WTC11 (cell line): ENCODE data around the gene CD164. TPM values are rescaled to one million over a fixed set of nuclear protein-coding genes. Genes with fewer than 3 reads are reported as not detected.

ENCODE experiments used
- CBFB ChIP-seq: sonication (generic); formaldehyde crosslinking; IDR thresholded peaks from 2 replicates; pipeline ENCODE4 v1.8.1; 2022; ENCODE audit warnings: mild to moderate bottlenecking, low read depth, missing genetic modification reagents
- E2F1 ChIP-seq: sonication (generic); formaldehyde crosslinking; IDR thresholded peaks from 2 replicates; pipeline ENCODE4 v1.8.0; 2022; ENCODE audit warnings: mild to moderate bottlenecking, missing genetic modification reagents
- ESRRA ChIP-seq: sonication (generic); formaldehyde crosslinking; IDR thresholded peaks from 2 replicates; pipeline ENCODE4 v1.8.1; 2022; ENCODE audit warnings: mild to moderate bottlenecking, missing genetic modification reagents, borderline replicate concordance
- GTF2I ChIP-seq: fragments of 250-450 bp; sonication (Bioruptor Pico); conservative IDR thresholded peaks from 2 replicates; pipeline ENCODE4 v1.4.0; 2021; ENCODE audit warnings: mild to moderate bottlenecking
- IRF1 ChIP-seq: sonication (generic); formaldehyde crosslinking; IDR thresholded peaks from 2 replicates; pipeline ENCODE4 v1.8.0; 2023; ENCODE audit warnings: missing genetic modification reagents
- MYBL2 ChIP-seq: sonication (generic); formaldehyde crosslinking; IDR thresholded peaks from 2 replicates; pipeline ENCODE4 v1.8.1; 2023; ENCODE audit warnings: mild to moderate bottlenecking, moderate library complexity, missing genetic modification reagents
- TEAD1 ChIP-seq: sonication (generic); formaldehyde crosslinking; IDR thresholded peaks from 2 replicates; pipeline ENCODE4 v1.8.0; 2022; ENCODE audit warnings: mild to moderate bottlenecking, missing genetic modification reagents
- USF2 ChIP-seq: sonication (generic); formaldehyde crosslinking; IDR thresholded peaks from 2 replicates; pipeline ENCODE4 v1.8.1; 2023; ENCODE audit warnings: mild to moderate bottlenecking, missing genetic modification reagents, moderate library complexity
- ZBTB21 ChIP-seq: sonication (generic); formaldehyde crosslinking; IDR thresholded peaks from 2 replicates; pipeline ENCODE4 v1.8.1; 2023; ENCODE audit warnings: mild to moderate bottlenecking, missing genetic modification reagents, borderline replicate concordance
- ZNF317 ChIP-seq: sonication (generic); formaldehyde crosslinking; IDR thresholded peaks from 2 replicates; pipeline ENCODE4 v1.8.1; 2023; ENCODE audit warnings: low read depth, mild to moderate bottlenecking, moderate library complexity, missing genetic modification reagents, borderline replicate concordance
- ZSCAN18 ChIP-seq: fragments of 250-450 bp; sonication (Bioruptor Pico); IDR thresholded peaks from 2 replicates; pipeline ENCODE4 v2.1.2; 2022; ENCODE audit warnings: mild to moderate bottlenecking, moderate library complexity
- total RNA-seq: library from RNA; stranded (reverse); gene quantifications from 3 replicates; pipeline ENCODE4 v1.2.3, GENCODE V29; 2021
- TF ChIP-seq, protein P1 (sequence below): fragments of 200-600 bp; IDR thresholded peaks from 2 replicates; pipeline ENCODE4 v1.8.0; 2022; ENCODE audit warnings: antibody characterized with exemption
- TF ChIP-seq, protein P2 (sequence below): fragments of 250-450 bp; sonication (Bioruptor Pico); IDR thresholded peaks from 2 replicates; pipeline ENCODE4 v1.9.0; 2021; ENCODE audit warnings: mild to moderate bottlenecking, borderline replicate concordance
- TF ChIP-seq, protein P3 (sequence below): fragments of 250-450 bp; sonication (Bioruptor Pico); IDR thresholded peaks from 2 replicates; pipeline ENCODE4 v1.9.0; 2021; ENCODE audit warnings: moderate library complexity, mild to moderate bottlenecking, inconsistent platforms, borderline replicate concordance
- TF ChIP-seq, protein P4 (sequence below): sonication (generic); formaldehyde crosslinking; IDR thresholded peaks from 2 replicates; pipeline ENCODE4 v1.8.1; 2022; ENCODE audit warnings: mild to moderate bottlenecking, missing genetic modification reagents, moderate library complexity, borderline replicate concordance
- TF ChIP-seq, protein P5 (sequence below): sonication (generic); formaldehyde crosslinking; IDR thresholded peaks from 2 replicates; pipeline ENCODE4 v1.8.0; 2022; ENCODE audit warnings: mild to moderate bottlenecking, missing genetic modification reagents
- TF ChIP-seq, protein P6 (sequence below): sonication (generic); formaldehyde crosslinking; conservative IDR thresholded peaks from 2 replicates; pipeline ENCODE4 v1.8.1; 2022; ENCODE audit warnings: mild to moderate bottlenecking, missing genetic modification reagents
- TF ChIP-seq, protein P7 (sequence below): sonication (generic); formaldehyde crosslinking; IDR thresholded peaks from 2 replicates; pipeline ENCODE4 v1.8.0; 2022; ENCODE audit warnings: mild to moderate bottlenecking, missing genetic modification reagents
- TF ChIP-seq, protein P8 (sequence below): sonication (generic); formaldehyde crosslinking; IDR thresholded peaks from 2 replicates; pipeline ENCODE4 v1.8.1; 2022; ENCODE audit warnings: low read depth, missing genetic modification reagents, borderline replicate concordance

The CD164 gene
- total RNA-seq, 1 experiment from 2014 or later = 74.9 TPM

GRCh38 chr6:109381747-109382575 lies at the start of gene CD164 (continued):
- TF ChIP-seq ZNF317 = peak; percentile 50; the same call in 1 of the 2 replicates
- TF ChIP-seq, protein P1, sequence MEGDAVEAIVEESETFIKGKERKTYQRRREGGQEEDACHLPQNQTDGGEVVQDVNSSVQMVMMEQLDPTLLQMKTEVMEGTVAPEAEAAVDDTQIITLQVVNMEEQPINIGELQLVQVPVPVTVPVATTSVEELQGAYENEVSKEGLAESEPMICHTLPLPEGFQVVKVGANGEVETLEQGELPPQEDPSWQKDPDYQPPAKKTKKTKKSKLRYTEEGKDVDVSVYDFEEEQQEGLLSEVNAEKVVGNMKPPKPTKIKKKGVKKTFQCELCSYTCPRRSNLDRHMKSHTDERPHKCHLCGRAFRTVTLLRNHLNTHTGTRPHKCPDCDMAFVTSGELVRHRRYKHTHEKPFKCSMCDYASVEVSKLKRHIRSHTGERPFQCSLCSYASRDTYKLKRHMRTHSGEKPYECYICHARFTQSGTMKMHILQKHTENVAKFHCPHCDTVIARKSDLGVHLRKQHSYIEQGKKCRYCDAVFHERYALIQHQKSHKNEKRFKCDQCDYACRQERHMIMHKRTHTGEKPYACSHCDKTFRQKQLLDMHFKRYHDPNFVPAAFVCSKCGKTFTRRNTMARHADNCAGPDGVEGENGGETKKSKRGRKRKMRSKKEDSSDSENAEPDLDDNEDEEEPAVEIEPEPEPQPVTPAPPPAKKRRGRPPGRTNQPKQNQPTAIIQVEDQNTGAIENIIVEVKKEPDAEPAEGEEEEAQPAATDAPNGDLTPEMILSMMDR = no peak
- TF ChIP-seq, protein P2, sequence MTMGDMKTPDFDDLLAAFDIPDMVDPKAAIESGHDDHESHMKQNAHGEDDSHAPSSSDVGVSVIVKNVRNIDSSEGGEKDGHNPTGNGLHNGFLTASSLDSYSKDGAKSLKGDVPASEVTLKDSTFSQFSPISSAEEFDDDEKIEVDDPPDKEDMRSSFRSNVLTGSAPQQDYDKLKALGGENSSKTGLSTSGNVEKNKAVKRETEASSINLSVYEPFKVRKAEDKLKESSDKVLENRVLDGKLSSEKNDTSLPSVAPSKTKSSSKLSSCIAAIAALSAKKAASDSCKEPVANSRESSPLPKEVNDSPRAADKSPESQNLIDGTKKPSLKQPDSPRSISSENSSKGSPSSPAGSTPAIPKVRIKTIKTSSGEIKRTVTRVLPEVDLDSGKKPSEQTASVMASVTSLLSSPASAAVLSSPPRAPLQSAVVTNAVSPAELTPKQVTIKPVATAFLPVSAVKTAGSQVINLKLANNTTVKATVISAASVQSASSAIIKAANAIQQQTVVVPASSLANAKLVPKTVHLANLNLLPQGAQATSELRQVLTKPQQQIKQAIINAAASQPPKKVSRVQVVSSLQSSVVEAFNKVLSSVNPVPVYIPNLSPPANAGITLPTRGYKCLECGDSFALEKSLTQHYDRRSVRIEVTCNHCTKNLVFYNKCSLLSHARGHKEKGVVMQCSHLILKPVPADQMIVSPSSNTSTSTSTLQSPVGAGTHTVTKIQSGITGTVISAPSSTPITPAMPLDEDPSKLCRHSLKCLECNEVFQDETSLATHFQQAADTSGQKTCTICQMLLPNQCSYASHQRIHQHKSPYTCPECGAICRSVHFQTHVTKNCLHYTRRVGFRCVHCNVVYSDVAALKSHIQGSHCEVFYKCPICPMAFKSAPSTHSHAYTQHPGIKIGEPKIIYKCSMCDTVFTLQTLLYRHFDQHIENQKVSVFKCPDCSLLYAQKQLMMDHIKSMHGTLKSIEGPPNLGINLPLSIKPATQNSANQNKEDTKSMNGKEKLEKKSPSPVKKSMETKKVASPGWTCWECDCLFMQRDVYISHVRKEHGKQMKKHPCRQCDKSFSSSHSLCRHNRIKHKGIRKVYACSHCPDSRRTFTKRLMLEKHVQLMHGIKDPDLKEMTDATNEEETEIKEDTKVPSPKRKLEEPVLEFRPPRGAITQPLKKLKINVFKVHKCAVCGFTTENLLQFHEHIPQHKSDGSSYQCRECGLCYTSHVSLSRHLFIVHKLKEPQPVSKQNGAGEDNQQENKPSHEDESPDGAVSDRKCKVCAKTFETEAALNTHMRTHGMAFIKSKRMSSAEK = no peak
- TF ChIP-seq, protein P3, sequence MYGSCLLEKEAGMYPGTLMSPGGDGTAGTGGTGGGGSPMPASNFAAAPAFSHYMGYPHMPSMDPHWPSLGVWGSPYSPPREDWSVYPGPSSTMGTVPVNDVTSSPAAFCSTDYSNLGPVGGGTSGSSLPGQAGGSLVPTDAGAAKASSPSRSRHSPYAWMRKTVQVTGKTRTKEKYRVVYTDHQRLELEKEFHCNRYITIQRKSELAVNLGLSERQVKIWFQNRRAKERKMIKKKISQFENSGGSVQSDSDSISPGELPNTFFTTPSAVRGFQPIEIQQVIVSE (CRISPR knock-in tag) = no peak
- TF ChIP-seq, protein P4, sequence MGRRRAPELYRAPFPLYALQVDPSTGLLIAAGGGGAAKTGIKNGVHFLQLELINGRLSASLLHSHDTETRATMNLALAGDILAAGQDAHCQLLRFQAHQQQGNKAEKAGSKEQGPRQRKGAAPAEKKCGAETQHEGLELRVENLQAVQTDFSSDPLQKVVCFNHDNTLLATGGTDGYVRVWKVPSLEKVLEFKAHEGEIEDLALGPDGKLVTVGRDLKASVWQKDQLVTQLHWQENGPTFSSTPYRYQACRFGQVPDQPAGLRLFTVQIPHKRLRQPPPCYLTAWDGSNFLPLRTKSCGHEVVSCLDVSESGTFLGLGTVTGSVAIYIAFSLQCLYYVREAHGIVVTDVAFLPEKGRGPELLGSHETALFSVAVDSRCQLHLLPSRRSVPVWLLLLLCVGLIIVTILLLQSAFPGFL (CRISPR knock-in tag) = no peak
- TF ChIP-seq, protein P5, sequence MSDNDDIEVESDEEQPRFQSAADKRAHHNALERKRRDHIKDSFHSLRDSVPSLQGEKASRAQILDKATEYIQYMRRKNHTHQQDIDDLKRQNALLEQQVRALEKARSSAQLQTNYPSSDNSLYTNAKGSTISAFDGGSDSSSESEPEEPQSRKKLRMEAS (CRISPR knock-in tag) = peak; percentile 46; the same call in 1 of the 2 replicates
- TF ChIP-seq ZSCAN18 (CRISPR knock-in tag) = no peak
- TF ChIP-seq, protein P6, sequence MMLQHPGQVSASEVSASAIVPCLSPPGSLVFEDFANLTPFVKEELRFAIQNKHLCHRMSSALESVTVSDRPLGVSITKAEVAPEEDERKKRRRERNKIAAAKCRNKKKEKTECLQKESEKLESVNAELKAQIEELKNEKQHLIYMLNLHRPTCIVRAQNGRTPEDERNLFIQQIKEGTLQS (CRISPR knock-in tag) = no peak
- no peak; the same call in 1 of the 2 replicates for TF ChIP-seq CBFB (CRISPR knock-in tag)
- TF ChIP-seq GTF2I (CRISPR knock-in tag) = no peak
- TF ChIP-seq, protein P7, sequence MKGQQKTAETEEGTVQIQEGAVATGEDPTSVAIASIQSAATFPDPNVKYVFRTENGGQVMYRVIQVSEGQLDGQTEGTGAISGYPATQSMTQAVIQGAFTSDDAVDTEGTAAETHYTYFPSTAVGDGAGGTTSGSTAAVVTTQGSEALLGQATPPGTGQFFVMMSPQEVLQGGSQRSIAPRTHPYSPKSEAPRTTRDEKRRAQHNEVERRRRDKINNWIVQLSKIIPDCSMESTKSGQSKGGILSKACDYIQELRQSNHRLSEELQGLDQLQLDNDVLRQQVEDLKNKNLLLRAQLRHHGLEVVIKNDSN = no peak; the same call in none of the 2 replicates
- TF ChIP-seq IRF1 (CRISPR knock-in tag) = peak; percentile 63; the same call in 1 of the 2 replicates
- 0 out of 2 replicates have a peak, but pooled peaks have one; percentile 71 for TF ChIP-seq ESRRA (CRISPR knock-in tag)
- TF ChIP-seq ZBTB21 (CRISPR knock-in tag) = 0 out of 2 replicates have a peak, but pooled peaks have one; percentile 35
- no peak for TF ChIP-seq TEAD1 (CRISPR knock-in tag)
- TF ChIP-seq, protein P8, sequence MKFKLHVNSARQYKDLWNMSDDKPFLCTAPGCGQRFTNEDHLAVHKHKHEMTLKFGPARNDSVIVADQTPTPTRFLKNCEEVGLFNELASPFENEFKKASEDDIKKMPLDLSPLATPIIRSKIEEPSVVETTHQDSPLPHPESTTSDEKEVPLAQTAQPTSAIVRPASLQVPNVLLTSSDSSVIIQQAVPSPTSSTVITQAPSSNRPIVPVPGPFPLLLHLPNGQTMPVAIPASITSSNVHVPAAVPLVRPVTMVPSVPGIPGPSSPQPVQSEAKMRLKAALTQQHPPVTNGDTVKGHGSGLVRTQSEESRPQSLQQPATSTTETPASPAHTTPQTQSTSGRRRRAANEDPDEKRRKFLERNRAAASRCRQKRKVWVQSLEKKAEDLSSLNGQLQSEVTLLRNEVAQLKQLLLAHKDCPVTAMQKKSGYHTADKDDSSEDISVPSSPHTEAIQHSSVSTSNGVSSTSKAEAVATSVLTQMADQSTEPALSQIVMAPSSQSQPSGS = no peak
- TF ChIP-seq USF2 (CRISPR knock-in tag) = peak; percentile 91; the same call in 1 of the 2 replicates
- no peak for TF ChIP-seq MYBL2 (CRISPR knock-in tag)
- TF ChIP-seq E2F1 (CRISPR knock-in tag) = no peak
